CD4-positive, alpha-beta T cell treated with Interleukin-4 for 4 hours (primary cell): ENCODE data around the gene IL19.
A peak's percentile ranks its signal among the peaks of the same experiment; 100 is the strongest.
"Not testable (repeated sequence)": the region's sequence is repeated elsewhere in the genome, so short reads cannot be mapped to it uniquely, and the experiment has no call there.

ENCODE experiments used
- DNase-seq: peaks from one replicate; pipeline ENCODE4 v3.0.0-alpha.2; 2020

IL19 gene

DNA sequence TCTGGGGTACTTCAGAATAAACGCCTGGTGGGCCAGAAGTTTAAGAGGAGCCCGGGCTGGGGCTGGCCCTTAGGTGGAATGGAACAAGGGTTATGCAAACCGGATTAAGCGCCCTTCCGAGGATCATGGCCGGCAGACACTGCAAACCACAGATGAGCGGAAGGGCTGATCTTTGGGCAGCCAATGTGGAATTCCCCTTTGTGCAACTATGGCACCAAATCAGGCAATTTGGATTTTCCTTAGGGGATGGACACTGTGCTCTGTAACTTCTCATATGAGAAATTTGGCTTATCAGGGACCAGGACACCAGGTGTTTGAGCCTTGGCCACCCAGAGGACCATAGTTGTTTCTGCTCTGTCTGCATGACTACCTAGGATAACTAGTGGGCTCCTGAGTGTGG lies 7.5 kb downstream of the IL19 start:
- no peak for DNase-seq

DNA sequence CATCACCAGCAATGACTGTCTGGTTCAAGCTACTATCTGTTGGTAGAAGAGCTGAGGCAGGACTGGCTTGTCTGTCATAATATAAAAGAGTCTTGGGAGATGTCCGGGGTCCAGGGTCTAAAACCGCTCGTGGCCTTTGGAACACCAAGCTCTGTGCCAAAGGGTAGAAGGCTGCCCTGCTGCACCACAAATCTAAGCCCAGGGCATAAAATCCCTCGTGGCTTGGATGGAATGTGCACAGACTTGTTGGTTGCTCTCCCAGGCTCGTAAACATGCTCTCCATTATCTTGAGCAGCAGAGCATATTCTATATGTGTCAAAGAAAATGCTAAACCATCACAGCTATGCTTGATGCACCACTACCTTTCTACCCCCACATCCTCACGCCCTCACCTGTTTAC lies 8.3 kb downstream of the IL19 start:
- DNase-seq: not testable (repeated sequence)

DNA sequence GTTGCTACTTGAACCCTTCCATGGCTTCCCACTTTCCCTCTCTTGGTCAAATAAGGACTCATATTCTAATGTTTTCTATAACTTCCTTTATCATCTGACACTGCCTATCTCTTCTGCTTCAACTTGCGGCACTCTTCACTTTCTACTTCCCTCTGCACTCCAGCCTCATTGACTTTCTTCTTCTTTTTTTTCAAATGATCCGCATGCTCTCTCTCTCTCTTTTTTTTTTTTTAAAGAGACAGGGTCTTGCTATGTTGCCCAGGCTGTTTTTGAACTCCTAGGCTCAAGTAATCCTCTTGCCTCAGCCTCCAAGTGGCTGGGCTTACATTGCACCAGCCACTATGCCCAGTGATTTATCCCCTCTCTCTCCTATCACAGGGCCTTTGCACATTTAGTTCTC lies 9.1 kb downstream of the IL19 start:
- DNase-seq: no peak

DNA sequence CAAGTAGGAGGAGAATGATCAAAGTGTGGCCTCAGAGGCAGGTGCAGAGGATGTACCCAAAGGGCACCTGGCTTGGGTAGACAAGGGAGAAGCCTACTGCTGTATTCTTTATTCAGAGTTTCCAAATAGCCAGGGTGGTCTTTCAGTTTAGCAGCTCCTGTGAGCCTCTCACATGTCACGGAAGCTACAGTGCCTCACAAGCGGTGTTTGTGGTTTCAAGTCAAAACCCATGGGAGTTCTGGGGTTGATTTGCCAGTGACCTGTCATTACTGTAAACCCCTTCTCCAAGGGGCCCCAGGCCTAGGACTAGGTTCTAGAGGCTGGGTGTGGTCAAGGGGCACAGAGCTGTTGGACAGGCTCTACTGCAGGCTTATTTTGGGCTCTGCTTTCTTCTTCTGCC lies 11.9 kb downstream of the IL19 start:
- no peak for DNase-seq

DNA sequence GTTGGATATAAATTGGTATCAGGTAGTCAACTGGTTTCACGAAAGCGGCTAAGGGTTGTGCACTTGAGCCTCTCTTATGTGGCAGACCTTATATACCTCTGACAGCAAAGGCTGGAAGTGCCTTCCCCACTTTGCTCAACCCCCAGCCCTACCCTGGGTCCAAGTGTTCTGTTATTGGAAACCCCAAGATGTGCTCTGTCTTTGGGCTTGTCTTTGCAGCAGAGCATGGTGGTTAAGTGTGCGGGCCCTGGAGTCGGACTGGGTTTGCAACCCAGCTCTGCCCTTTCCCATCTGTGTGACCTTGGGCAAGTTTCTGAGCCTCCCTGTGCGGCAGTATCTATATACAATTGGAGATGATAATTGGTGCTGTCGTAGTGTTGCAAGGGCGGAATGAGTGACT lies 12.9 kb downstream of the IL19 start:
- no peak for DNase-seq

DNA sequence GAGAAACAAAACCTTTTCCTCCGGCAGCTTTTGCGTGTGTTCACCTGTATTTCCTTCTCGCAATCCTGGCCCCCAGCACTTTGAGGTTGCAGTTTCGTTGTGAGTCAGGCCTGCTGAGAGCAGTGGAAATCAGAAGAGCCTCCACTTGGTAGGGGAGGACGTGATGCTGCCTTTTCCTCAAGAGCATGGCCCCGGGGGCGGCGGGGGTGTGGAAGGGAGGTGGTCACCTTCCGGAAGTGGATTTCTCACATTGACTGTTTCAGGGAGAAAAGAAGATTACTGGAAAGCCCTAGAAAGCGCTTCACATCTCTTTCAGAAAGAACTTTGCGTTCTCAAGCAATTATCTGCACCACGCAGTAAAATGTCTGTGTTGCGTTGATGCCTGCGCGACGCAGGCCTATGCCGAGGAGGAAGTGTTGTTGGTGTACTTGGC lies 13.9 kb downstream of the IL19 start:
- DNase-seq: peak; percentile 69

DNA sequence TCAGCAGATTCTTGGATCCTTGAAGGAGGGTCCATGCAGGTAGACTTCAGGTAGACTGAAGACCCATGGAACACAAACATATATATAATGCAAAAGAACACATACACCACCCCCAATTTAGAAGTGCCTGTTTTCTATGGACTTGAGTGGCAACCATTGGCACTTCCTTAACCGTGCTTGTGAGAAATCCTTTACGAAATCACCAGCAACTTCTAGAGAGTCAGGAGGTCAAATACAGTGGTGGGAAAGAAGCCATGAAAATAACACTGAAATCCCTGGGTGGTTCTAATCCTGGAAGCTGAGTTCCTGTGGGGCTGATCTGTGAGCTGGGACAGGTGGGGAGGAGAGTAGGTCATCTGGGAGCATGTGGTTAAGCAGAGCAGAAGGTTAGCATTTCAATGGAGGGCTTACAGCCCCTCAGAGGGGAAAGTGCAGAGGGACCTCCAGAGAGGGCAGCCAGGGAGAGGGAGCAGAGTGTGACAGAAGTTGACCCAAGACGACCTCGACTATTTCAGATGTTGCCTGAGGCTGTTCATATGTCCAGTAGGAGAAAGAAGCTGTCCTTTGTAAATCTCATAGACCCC lies 14.7 kb downstream of the IL19 start:
- DNase-seq: no peak

DNA sequence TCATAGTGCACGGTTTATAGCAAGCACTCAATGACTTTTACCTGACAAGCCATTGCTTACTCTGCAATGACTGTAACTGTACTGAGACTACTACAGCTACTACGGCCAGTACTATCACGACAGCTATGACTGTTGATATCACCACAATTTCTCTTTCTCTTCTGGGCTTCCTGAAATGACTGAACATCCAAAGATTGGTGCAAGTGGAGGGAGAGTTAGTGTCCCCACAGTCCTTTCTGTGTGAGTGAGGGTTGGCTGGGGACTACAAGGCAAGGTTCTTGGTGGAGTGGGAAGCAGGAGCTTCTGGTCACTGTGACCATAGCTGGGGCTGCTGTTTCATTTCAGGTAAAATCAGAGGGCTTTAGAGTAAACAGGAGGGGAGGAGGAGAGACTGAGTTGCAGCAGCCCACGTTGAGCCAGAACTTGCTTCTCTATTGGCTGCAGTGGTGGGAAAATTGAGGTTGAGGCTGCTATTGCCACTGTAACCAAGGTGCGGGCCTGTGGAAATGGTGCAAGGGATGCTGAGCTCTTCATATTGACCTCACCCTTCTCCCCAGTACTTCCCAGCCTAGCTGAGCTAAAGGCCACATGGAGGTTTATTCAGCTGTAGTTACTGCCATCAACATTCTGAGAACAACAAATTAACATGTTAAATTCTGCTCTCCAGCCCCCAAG lies 15.8 kb downstream of the IL19 start:
- DNase-seq: no peak

DNA sequence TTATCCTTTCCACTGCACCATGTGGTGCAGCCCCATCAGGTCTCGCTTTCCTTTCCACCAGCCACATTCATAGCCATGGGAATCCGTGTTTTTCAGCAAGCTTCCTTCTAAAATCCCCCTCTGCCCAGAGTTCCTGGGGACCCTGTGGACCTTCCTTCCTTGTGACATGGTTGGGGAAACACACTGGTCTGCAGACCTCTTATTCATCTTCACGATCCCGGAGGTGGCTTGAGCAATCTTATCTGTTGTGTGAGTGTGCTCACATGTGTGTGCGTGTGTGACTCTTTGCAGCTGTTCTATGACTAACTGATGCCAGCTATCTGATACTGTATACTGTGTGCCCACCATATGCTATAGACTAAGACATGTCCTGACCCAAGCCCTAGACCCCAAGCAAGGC lies 17.3 kb downstream of the IL19 start:
- no peak for DNase-seq

DNA sequence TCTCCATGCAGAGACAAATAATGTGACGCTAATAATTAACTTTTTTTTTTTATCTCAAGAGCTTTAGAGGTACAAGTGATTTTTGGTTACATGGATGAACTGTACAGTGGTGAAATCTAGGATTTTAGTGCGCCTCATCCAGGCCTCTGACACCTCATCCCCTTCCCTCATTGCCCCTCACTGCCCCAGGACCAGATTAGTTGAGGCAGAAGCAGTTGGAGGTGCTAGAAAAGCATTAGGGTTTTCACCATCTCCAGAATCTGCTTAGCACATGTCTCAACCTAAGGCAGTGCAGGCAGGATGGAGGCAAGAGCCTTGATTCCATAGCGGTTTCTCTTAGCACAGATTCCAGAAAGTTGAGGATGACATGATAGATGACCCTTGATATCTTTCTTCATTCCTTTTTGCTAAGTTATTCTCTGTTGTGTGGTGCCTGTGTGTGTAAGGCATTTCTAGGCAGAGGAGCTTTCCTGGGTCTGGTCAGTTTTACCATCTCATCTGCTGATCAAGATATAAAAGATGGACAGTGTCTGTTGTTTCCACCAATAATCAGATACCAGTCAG lies 18.0 kb downstream of the IL19 start:
- no peak for DNase-seq

DNA sequence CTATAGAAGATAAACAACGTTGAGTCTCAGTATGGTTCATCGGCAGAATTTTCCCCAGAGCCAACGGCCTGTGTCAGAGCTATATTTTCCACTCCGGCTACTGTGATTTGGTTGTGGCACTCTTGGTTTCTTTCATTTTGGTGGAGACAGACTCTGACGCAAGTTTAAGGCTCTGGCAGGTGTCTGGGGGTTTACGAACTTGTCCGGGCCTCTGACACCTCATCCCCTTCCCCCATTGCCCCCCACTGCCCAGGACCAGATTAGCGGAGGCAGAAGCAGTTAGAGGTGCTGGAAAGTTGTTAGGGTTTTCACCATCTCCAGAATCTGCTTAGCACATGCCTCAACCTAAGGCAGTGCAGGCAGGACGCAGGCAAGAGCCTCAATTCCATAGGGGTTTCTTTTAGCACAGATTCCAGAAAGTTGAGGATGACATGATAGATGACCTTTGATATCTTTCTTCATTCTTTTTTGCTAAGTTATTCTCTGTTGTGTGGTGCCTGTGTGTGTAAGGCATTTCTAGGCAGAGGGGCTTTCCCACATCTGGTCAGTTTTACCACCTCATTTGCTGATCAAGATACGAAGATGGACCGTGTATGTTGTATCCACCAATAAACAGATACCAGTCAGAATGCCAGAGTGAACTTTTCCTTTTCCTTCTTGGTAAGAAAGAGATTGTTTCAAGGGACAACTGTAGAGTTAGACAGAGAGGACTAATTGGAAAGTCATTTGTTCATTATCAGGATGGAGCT lies 20.1 kb downstream of the IL19 start:
- no peak for DNase-seq

DNA sequence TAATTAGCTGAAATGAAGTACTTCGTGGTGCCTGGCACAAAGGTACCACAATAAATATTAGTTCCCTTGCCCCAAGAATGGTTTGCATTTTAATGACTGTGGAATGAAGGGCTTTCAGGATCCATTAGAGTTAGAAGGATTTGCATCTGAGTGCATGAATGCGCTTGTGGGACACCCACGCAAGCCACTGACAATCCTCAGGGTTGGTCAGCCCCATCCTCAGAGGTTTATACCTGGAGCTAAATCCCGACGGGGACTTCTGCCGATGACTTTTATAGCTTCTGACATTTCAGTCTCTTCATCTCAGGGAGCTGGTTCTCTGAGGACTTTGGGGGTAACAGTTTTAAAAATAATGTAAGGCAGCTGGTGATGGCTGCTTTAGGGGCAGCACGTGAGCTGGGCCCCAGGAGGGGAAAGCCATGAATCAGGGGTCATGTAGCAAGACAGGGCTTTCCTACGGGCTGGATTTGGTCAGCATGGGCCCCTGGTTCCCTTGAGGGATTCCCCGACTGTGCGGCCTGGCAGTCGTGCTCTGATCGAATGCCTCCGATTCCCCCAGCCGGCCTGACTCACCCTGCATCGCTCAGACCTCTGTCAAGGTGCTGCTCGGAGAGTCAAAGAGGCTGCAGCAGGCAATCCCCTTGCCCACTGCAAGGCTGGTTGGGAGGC lies 22.5 kb downstream of the IL19 start:
- no peak for DNase-seq

DNA sequence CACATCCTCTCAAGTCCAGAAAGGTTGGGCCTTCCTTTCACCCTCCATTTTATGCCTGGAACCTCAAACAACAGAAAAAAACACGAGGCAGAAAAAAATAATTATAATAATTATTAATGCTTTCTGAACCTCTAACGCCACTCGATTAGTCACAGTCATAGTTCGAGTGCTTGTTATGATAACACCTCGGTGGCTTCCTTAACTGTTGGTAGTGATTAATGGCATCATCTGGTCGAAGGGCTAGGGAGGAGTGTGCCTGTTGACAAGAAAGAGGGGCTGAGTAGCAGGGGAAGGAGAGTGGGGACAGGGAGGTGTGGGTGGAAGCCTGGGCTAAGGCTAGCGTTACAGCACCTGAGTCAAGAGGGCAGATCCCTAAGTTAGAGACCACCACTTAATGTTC lies 23.0 kb downstream of the IL19 start:
- no peak for DNase-seq

DNA sequence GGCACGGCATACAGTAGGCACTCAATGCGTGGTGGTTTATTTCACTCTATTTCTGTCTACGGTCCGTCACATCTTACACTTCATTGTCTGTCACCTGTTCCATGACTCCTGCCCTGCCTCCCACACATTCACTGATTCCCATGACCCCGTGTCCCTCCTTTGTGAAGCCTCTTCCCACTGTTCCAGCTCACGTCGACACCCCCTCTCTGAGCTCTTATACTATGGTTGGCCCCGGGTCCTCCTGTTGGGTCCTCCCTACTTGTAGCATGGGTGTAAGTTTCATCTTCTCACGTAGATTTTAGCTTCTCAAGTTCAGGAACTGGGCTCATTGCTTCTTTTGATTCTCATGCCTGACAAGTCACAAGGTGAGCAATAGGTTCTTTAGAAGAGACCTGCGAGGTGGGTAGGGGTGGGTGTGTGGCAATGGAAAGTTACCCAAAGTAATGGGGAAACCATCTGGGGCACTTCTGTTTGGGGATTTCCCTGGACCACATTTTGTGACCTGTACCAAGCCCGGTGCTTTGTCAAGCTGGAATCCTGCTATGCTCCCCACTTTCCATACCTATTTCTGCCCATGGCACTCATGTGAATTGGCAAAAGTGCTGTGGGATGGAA lies 23.8 kb downstream of the IL19 start:
- DNase-seq: peak; percentile 50

DNA sequence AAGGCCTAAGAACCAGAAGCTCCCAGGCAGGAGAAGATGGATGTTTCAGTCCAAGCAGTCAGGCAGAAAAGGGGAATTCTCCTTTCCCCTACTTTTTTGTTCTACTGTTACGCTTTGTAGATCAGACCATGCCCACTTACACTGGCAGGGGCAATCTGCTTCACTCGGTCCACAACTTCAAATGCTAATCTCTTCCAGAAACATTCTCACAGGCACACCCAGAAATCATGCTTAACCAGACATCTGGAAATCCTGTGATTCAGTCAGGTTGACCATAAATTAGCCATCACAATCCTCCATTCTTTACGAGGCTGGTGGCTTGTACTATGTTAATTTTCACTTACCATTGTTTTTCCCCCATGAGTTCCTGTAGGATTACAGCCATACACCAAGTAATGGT lies 25.5 kb downstream of the IL19 start:
- DNase-seq: no peak

DNA sequence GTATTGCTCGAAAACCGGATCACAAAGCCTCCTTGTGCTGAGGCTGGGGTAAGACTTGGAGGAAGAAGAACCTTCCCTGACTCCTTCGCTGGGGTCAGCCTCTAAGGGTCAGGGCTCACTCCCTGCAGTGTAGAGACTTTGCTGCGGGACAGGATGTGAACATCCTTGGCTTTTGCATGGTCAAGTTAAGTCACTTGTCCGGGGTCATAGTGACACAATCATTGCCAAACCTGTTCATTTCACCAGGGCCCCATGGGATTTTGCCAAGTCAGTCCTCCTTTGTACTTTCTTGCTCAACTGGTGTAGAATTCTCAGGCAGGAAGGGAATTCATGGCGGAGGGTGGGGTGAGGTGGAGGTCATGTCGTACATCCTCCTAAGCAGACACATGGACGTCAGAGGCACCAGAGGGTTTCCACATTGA lies 26.4 kb downstream of the IL19 start:
- no peak for DNase-seq

DNA sequence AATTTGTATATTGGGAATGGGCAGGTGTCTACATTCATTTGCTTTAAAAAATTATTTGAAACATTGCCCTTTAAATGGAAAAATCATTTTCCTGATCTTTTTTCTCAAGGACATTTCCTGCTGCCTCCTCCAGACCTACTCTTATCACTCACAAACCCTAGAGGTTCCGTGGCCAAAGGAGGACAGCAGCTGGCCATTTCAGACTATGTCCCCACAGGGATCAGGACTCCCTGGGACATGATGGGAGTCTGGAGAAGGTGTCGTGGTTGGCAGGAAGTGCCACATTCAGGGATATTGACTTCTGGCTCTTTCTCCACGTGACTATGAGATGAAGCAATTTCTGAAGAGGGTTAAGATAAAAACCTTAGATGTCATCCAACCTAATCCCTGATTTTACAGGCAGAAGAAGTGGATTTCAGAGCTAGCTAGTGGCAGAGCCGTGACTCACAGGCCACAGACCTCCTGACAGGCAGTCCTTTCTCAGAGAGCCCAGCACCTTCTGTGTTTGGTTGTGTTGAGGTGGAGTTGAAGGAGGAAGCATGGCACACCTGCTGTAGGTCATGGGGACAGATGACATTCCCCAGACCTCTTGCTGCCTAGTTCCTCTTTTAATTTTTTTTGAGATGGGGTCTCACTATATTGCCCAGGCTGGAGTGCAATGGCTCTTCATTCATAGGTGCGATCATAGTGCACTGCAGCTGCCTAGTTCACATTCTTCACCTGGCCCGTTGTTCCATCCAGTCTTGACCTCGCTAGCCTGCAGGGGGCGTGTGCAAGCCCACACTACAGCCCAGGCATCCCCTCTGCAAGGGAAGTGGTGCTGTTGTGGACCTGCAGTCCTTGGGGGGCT lies 27.2 kb downstream of the IL19 start:
- peak; percentile 33 for DNase-seq

DNA sequence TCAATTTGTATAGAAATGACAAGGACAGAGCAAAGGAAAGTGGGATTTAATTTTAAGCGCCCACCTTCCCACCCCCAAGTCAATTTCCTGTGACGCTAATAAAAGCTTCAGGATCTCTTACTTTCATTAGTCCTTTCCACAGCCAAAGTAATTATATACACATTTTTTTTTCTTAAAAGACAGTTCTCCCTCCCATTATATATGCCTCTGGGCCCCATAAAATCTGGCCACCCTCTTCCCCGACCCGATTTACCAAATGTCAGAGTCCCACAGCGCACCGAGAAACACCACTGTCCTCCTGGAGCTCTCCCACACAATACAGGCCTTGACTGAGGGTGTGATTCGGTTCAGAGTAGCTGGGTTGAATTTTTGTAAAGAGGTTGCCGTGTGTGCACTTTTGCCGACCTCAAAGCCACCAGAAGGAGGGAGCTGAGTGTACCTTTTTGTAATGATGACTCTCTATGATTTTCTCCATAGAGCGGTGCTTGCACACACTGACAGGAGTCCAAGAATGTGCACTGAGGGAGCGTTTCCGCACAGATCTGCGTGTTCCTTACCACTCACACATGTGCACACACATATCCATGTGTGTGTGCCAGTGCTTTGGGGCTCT lies 27.9 kb downstream of the IL19 start:
- DNase-seq: no peak

DNA sequence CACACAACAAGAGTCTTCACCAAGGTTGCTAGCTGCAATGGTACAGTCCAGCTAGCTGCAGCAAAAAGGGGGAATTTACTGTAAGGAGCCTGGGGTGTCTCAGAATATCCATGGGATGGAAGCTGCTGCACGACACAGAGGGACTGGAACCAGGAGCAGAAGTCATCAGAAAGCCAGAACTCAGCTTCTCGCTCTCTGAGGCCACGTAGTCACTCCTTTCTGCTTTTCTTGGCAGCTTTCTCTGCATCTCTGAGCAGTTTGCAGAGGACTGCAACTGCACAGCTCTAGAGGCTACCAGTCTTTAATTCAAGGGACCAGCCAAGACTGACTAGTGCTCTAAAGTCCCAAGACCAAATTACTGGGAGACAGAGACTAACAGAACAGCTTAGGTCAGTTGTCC lies 28.7 kb downstream of the IL19 start:
- no peak for DNase-seq

DNA sequence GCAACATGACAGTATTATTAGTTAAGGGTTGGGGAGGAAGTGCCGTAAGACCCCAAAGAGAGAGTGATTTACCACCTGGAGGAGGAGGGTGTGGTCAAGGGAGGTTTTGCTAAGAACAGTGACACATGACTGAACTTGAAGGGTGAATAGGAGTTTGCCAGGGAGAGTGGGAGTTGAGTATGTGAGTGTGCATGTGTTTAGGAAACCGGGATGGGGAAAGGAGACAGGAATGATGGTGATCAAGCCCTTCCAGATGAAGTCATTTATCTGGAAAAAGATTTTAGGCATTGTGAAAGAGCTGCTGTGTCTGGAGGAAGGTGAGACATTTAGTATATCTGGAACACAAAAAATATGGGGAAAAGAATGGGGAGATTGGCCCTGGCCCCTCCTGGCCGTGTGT lies 29.8 kb downstream of the IL19 start:
- no peak for DNase-seq

DNA sequence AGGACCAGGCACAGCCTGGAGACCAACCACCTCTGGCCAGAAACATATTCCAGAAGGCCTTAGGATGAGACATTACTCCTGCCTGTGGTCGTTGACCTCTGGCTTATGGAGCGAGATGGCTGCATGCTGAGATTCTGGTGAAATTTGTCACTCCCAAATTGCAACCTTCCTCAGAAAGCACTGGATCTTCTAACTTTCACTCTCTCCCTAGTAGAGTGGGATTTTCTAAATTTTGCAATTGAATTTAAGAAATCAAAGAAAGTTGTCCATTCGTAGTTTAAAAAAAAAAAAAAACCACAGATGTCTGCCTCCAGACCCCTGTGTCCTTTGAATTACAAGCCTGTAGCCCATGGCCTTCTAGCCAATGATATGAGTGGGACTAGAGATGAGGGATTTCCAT lies 30.3 kb downstream of the IL19 start:
- DNase-seq: no peak

DNA sequence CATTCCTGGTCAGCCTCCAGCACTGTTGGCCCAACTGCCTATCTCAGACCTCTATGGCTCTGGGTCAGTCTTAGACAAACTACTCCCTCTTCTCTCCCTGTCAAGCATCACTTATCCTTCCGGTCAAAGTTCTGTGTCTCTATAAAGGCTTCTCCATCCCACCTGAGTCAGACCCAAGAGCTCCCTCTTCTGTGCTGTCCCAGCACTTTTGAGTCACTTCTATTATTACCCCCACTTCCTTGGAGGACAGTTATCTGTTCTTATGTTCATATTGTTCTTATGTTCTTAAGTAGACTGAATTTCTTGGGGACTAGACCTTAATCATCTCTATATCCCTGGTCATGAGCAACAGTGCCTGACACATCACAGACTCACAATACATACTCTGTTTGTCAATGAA lies 30.9 kb downstream of the IL19 start:
- no peak for DNase-seq
